ENCODE measurements around the gene SENP6.

The SENP6 gene

DNA sequence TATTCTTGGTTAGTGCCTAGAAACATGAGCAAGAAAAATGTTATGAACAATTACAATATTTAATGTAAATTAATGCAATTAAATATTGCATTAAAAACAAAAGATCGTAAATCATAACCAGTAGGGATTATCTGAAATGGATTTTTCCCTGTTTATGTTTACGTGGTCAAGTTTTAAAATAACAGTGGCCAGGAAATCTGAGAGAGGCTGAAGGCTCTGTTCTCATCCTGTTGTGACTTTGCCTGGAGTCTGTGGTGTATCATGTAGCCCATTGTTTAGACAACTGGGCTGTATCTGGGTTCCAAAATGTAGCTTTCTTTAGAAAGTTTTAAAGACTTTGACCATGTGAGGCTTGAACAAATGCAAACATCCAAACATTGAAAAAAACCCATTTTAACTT lies 149.8 kb downstream of the SENP6 start:
- no peak for DNase-seq

- no peak for DNase-seq
These were observed 150.7 kb downstream of the SENP6 start for GRCh38 chr6:75752365-75752764.

DNA sequence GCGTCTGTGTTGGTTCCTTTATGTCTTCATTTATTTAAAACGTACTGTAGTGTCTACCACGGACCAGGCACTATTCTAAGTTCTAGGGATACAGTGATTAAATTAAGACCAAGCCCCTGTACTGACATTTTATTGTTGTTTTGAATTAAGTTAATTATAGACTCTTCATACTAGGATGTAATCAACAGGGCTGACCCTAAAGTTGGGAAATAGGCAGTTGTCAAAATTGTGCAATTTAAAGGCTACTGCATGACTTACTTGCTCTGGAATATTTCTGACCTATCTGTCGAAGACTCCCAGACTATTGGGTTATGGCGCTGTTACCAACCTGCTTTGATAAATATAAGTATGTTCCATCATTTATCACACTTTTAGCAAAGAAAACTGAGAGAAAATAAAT lies 154.0 kb downstream of the SENP6 start:
- DNase-seq, result no peak

DNA sequence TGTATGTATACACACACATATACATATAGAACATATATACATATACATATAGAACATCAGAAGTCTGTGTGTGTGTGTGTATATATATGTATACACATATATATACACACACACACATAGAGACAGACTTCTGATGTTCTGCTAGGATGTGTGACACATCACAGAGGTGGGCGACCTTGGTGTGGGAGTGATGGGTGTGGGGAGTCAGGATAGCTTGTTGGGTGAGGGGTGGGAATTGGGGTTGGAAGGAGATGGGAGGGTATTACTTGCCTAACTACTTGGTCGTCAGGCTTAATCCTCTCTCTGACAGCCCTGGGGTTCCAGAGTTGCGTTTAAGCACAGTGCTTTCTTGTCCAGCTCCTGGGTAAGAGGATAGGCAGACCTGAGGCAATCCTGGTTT lies 155.6 kb downstream of the SENP6 start:
- DNase-seq, result no peak

- DNase-seq, result no peak
These were observed 156.4 kb downstream of the SENP6 start for GRCh38 chr6:75758061-75758460.

GRCh38 chr6:75759207-75759606 lies 157.5 kb downstream of the SENP6 start:
- DNase-seq, result no peak

DNA sequence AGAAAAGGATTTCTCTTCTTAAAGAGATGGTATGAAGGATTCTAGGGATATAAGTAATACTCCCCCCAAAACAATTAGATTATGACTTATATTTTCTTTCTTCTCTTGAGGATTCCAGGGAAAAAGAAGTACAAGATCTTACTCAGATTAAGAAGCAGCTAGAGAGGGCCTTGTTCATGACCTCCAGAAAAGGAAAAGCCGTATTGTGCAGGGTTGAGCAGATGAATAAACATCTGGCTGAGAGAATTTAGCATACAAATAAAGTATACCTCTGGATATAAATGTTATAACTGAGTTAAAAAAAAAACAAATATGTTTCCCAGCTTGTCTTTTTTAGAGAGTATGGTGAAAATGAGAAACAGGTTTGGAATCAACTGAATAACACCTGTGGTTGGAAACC lies 158.6 kb downstream of the SENP6 start:
- no peak for DNase-seq

DNA sequence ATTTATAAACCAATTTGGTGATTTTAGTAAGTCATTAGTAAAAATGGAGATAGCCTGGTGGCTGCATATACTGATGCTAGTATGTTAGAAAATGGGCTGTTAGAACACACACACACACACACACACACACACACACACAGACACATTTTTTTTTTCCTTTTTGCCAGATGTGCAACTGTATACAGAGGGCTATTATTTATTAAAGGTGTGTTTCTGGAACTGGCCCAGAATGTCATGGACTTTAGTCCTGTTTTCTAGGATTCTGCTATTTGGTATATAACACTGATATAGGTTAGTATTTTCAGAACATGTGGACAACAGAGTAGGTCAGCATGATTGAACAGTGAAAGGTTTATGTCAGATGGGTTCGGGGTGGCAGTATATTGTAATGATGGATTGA lies 159.8 kb downstream of the SENP6 start:
- DNase-seq, result no peak

DNA sequence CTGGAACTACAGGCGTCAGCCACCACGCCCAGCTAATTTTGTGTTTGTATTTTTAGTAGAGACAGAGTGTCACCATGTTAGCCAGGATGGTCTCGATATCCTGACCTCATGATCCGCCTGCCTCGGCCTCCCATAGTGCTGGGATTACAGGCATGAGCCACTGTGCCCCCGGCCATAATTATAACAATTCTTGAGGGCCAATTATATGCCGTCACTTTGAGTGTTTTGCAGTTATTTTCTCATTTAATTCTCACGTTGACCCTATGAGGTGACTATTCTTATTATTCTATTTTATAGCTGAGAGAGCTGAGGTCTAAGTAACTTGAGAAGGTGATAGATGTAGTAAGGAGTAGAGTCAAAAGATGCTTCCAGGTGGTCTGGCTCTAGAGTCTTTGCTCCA lies 160.4 kb downstream of the SENP6 start:
- DNase-seq, result no peak

GRCh38 chr6:75766387-75766786 lies 164.7 kb downstream of the SENP6 start:
- DNase-seq, result no peak
